ENCODE measurements around the gene RADIL.

The RADIL gene

DNA sequence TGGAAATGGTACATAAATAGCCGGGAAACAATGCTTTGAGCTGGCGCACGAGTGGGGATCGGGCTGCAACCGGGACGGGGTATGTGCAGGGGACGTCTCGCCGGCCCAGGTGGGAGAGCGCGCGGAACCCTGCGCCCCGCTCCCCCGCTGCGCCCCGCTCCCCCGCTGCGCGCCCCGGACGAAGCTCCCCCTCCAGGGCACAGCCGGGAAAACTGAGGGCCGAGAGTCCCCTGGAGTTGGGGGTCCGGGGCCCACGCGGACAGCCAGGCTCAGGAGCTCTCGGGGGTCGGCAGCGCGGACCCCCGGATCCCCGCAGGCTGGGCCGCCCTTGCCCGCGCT, 514 bp downstream of the RADIL start:
- TF ChIP-seq, protein P1, sequence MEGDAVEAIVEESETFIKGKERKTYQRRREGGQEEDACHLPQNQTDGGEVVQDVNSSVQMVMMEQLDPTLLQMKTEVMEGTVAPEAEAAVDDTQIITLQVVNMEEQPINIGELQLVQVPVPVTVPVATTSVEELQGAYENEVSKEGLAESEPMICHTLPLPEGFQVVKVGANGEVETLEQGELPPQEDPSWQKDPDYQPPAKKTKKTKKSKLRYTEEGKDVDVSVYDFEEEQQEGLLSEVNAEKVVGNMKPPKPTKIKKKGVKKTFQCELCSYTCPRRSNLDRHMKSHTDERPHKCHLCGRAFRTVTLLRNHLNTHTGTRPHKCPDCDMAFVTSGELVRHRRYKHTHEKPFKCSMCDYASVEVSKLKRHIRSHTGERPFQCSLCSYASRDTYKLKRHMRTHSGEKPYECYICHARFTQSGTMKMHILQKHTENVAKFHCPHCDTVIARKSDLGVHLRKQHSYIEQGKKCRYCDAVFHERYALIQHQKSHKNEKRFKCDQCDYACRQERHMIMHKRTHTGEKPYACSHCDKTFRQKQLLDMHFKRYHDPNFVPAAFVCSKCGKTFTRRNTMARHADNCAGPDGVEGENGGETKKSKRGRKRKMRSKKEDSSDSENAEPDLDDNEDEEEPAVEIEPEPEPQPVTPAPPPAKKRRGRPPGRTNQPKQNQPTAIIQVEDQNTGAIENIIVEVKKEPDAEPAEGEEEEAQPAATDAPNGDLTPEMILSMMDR (IDR thresholded peaks at IDR 0.05; ENCODE audit: borderline replicate concordance, control extremely low read depth, extremely low read depth, insufficient read depth, missing control alignments): no peak
- no peak for DNase-seq (ENCODE audit: low spot score)
- in situ Hi-C loops (cut with MboI; ENCODE audit: low sequenced_read_pairs, unreplicated experiment): no loop called here

DNA sequence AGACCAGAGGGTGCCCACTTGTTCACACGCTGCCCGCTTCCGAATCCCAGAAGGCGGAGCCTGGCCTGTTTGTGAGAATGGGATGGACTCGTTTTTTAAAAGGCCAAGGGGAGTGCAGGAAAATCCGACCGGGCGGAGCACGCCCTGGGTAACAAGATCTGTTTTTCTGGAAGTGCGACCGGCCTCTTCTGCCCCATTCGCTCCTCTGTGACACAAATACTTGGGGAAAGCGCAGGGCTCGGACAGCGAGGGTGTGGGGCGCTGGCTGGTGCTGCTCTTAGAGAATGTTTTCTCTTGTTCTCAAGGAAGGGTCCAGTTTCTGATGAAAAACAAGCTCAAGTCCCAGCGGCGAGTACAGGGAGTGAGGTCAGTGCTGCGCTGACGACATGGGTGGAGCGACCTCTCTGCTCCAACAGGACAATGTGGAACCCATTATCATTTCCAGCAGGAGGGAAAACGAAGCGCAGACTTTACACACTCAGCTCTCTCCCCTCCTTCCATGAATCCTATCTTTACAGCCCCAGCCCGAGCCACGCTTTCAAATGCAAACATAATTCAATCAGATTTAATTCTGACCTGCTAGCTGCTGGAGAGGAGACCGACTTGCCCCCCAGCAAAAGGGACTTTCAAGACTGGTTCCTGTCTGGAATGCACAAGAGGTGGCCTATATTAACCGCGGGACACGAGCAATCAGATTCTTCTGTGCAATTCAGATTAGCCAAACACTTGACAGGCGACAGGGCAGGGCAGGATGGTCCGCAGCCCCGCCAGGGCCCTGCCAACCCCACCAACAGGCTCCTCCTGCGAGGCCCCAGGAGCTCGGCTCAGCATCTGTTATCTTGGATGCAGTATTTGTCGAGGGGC, 1.1 kb downstream of the RADIL start:
- TF ChIP-seq, protein P1 (IDR thresholded peaks at IDR 0.05; ENCODE audit: borderline replicate concordance, control extremely low read depth, extremely low read depth, insufficient read depth, missing control alignments): no peak
- DNase-seq (ENCODE audit: low spot score): no peak
- in situ Hi-C loops (cut with MboI; ENCODE audit: low sequenced_read_pairs, unreplicated experiment): no loop called here

DNA sequence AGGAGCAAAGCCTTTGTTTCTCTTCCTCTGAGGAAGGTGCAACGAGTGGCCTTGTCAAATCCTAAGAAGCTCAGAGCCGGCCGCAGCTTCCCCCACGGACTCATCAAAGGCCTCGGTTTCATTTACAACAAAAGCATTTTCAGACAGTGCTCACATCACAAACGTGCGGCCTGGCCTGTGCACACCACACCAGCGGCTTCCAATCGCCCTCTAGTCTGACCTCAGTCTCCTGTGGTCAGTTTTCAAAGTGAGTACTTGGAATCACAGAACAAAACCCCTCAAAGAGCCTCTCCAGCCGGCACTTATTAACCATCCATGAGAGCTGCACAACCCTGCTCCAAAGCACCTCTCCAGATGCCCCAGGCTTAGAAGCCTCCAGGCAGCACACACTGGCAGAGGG, 3.3 kb downstream of the RADIL start:
- TF ChIP-seq, protein P1 (IDR thresholded peaks at IDR 0.05; ENCODE audit: borderline replicate concordance, control extremely low read depth, extremely low read depth, insufficient read depth, missing control alignments): no peak
- in situ Hi-C loops (cut with MboI; ENCODE audit: low sequenced_read_pairs, unreplicated experiment): no loop called here
- DNase-seq (ENCODE audit: low spot score): no peak

DNA sequence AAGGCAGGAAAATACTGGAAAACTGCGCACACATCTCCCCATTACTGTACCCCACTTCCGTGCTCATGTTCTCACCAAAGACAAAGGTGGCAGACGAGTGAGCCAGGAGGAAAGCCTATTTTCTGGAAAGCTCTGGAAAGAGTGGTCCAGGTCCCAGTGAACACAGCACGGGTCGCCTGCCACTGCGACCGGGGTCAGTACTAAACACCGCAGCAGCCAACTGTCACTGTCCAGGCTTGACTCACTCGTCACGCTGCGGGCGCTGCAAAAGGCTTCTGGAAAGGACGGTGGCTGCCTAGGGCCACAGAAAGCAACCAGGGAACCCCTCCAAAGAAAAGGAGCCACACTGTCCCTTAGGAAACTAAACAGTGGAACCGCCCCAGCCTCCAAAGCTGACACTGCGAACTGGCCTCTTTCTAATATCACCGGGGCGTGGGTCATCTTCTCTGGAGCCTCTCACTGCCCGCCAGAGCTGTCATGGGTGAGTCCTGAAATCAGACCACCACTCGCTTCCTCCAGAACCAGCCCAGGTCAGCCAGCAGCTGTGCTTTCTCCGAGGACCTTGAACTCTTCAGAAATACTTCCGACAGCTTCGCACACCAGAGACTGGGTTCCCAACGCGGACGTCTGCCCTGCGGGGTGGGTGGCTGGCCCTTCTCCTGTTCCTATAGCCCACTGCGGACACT, 4.0 kb downstream of the RADIL start:
- DNase-seq (ENCODE audit: low spot score): no peak
- TF ChIP-seq, protein P1 (IDR thresholded peaks at IDR 0.05; ENCODE audit: borderline replicate concordance, control extremely low read depth, extremely low read depth, insufficient read depth, missing control alignments): no peak
- in situ Hi-C loops (cut with MboI; ENCODE audit: low sequenced_read_pairs, unreplicated experiment): no loop called here

DNA sequence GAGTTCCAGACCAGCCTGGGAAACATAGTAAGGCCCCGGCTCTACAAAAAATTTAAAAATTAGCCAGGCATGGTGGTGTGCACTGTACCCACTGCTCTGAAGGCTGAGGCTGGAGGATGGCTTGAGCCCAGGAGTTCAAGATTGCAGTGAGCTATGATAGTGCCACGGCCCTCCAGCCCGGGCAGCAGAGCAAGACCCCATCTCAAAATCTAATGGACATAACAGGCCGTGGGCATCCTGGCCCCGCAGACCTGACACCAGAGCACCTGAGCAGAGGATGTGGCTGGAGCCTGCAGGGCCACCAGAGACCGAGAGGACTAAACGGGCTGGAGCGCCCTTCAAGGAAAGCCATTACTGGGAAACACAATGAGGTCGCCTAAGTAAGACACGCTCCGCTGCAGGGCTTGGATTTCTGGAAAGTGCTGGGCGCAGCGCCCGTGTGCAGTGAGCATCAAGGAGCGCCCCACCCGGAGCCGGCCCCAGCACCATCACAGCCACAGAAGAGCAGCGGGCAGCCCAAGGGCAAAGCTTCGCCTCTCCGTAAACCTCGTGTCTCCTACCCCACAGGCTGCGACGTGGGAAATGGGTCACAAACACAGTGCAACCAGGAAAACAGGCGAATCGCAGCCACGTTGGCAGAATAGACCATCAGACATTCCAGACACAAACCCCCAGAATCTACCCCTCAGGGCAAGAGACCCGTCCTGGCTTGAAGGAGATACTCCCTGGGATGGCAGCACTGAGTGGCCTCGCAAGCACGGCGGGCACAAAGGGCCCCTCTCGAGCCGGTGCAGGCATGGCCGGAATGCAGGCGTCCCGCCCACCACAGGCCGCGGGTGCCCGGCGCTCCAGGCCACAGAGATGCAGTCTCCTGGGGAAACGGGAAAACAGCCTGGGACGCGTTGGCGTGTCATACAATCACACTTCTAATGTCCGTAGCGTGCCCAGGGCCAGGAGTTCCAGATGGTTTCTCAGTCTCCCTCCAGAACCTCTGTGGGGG, 4.9 kb downstream of the RADIL start:
- no peak for DNase-seq (ENCODE audit: low spot score)
- in situ Hi-C loops (cut with MboI; ENCODE audit: low sequenced_read_pairs, unreplicated experiment): no loop called here
- TF ChIP-seq, protein P1 (IDR thresholded peaks at IDR 0.05; ENCODE audit: borderline replicate concordance, control extremely low read depth, extremely low read depth, insufficient read depth, missing control alignments): no peak

DNA sequence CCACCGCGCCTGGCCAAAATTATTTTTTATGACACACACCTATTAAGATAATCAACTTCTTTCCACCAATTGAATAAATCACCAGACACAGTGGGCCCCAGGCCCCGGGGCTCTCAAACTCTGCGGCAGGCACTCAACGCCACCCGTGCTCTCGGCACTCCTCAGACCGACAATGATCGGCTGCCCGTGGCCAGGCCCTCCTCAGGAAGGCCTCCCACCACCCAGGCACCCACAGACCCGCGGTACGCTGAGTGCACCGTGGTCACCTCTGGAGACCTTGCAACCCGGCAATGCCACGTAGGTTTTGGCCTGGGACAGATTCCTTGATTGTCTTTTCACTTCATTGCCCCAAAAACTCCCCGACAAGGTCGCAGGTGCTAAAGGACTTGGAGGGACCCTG, 6.9 kb downstream of the RADIL start:
- no peak for DNase-seq (ENCODE audit: low spot score)
- in situ Hi-C loops (cut with MboI; ENCODE audit: low sequenced_read_pairs, unreplicated experiment): no loop called here
- TF ChIP-seq, protein P1 (IDR thresholded peaks at IDR 0.05; ENCODE audit: borderline replicate concordance, control extremely low read depth, extremely low read depth, insufficient read depth, missing control alignments): no peak

Measured in GM13976 (cell line).